HG02763 (cell line): ENCODE data around the gene DQX1.

Experiments
- ATAC-seq: cut with Tn5 transposase; IDR thresholded peaks from one replicate; pipeline ENCODE4 v1.9.1; 2021; ENCODE audit warnings: mild to moderate bottlenecking, moderate library complexity; ENCODE audit not compliant: unreplicated experiment

DQX1 gene

GRCh38 chr2:74554820-74555531 lies 28.9 kb upstream of the DQX1 start:
- ATAC-seq: peak; percentile 40

GRCh38 chr2:74553892-74554819 lies 28.1 kb upstream of the DQX1 start, which contains the start of the genes DOK1 and LOXL3:
DOK1 (plus strand) TSS chr2:74554720; CDS start chr2:74554755, 35 bp downstream.
LOXL3 (minus strand) TSS chr2:74553942; CDS start chr2:74552634, 1,308 bp downstream.
- peak; percentile 48 for ATAC-seq

GRCh38 chr2:74552914-74553811 lies 27.1 kb upstream of the DQX1 start:
- no peak for ATAC-seq

GRCh38 chr2:74551942-74552913 lies 26.2 kb upstream of the DQX1 start:
- no peak for ATAC-seq

GRCh38 chr2:74551530-74551929 lies 25.5 kb upstream of the DQX1 start:
- ATAC-seq: no peak

GRCh38 chr2:74550231-74550630 lies 24.2 kb upstream of the DQX1 start:
- ATAC-seq: no peak

GRCh38 chr2:74548900-74549826 lies 23.1 kb upstream of the DQX1 start:
- ATAC-seq: peak; percentile 37

GRCh38 chr2:74548285-74548899 lies 22.4 kb upstream of the DQX1 start:
- ATAC-seq: no peak

- no peak for ATAC-seq
Observed at GRCh38 chr2:74546004-74546403, 20.0 kb upstream of the DQX1 start.

- ATAC-seq: no peak
Observed at GRCh38 chr2:74544634-74545033, 18.6 kb upstream of the DQX1 start.

GRCh38 chr2:74542978-74543377 lies 16.9 kb upstream of the DQX1 start:
- ATAC-seq: no peak

- ATAC-seq: no peak
Observed at GRCh38 chr2:74540291-74540690, 14.3 kb upstream of the DQX1 start.

GRCh38 chr2:74538881-74539339 lies 12.9 kb upstream of the DQX1 start:
- no peak for ATAC-seq

GRCh38 chr2:74537140-74537539 lies 11.1 kb upstream of the DQX1 start:
- ATAC-seq: no peak

- ATAC-seq: no peak
Observed at GRCh38 chr2:74536166-74536950, 10.3 kb upstream of the DQX1 start.

GRCh38 chr2:74535440-74535965 lies 9.5 kb upstream of the DQX1 start:
- no peak for ATAC-seq

- ATAC-seq: no peak
Observed at GRCh38 chr2:74534411-74534810, 8.4 kb upstream of the DQX1 start.
